DOHH2 (cell line): Measurements from ENCODE around the gene CAMTA1.

ENCODE experiments used
- H3F3A ChIP-seq: fragments of 200-600 bp; sonication (generic), shearing (Covaris generic); 2 replicates; pipeline ENCODE4 v1.6.0; 2016; ENCODE audit warnings: antibody characterized with exemption, mild to moderate bottlenecking; ENCODE audit not compliant: control insufficient read depth, insufficient read depth
- H3K27ac ChIP-seq: fragments of 200-600 bp; sonication (generic); 2 replicates; pipeline ENCODE4 v1.5.1; 2014; ENCODE audit warnings: low read depth, mild to moderate bottlenecking, low read length, moderate library complexity
- H3K27me3 ChIP-seq: fragments of 200-600 bp; sonication (generic); 2 replicates; pipeline ENCODE4 v1.6.1; 2014; ENCODE audit warnings: mild to moderate bottlenecking, low read length, mixed read lengths; ENCODE audit not compliant: control insufficient read depth
- H3K36me3 ChIP-seq: fragments of 200-600 bp; sonication (generic); 2 replicates; pipeline ENCODE4 v1.6.1; 2014; ENCODE audit warnings: mild to moderate bottlenecking, low read length, moderate library complexity, mixed read lengths; ENCODE audit not compliant: control insufficient read depth
- H3K4me1 ChIP-seq: fragments of 200-600 bp; sonication (generic); 2 replicates; pipeline ENCODE4 v1.6.1; 2014; ENCODE audit warnings: mild to moderate bottlenecking, low read length, mixed read lengths; ENCODE audit not compliant: control insufficient read depth
- H3K4me2 ChIP-seq: fragments of 200-600 bp; sonication (generic); 2 replicates; pipeline ENCODE4 v1.6.0; 2014; ENCODE audit warnings: mild to moderate bottlenecking, low read length, moderate library complexity
- H3K4me3 ChIP-seq: fragments of 200-600 bp; sonication (generic); 2 replicates; pipeline ENCODE4 v1.5.1; 2014; ENCODE audit warnings: mild to moderate bottlenecking, low read length, mixed read lengths
- H3K79me2 ChIP-seq: fragments of 200-600 bp; sonication (generic); 2 replicates; pipeline ENCODE4 v1.6.1; 2014; ENCODE audit warnings: mild to moderate bottlenecking, low read length, mixed read lengths; ENCODE audit not compliant: control insufficient read depth
- H3K9me2 ChIP-seq: fragments of 200-600 bp; sonication (generic); replicated peaks from 2 replicates; pipeline ENCODE4 v1.6.1; 2014; ENCODE audit warnings: mild to moderate bottlenecking, low read length, mixed read lengths; ENCODE audit not compliant: control insufficient read depth
- H3K9me3 ChIP-seq: fragments of 200-600 bp; sonication (generic); 2 replicates; pipeline ENCODE4 v1.6.1; 2014; ENCODE audit warnings: antibody characterized with exemption, low read length, mixed read lengths; ENCODE audit not compliant: control insufficient read depth, insufficient read depth
- H4K20me1 ChIP-seq: fragments of 200-600 bp; sonication (generic); 2 replicates; pipeline ENCODE4 v1.6.0; 2014; ENCODE audit warnings: low read depth, mild to moderate bottlenecking, antibody characterized with exemption, low read length, moderate library complexity; ENCODE audit not compliant: control insufficient read depth, insufficient read depth
- EZH2phosphoT487 ChIP-seq: fragments of 200-600 bp; sonication (generic); IDR thresholded peaks from 2 replicates; pipeline ENCODE4 v1.6.1; 2017; ENCODE audit warnings: borderline replicate concordance, mild to moderate bottlenecking, antibody characterized with exemption, low read length, moderate library complexity, mixed read lengths
- TF ChIP-seq, protein P1 (sequence below): fragments of 200-600 bp; sonication (generic); IDR thresholded peaks from one replicate; pipeline ENCODE4 v1.5.1; 2014; ENCODE audit warnings: antibody characterized with exemption, mild to moderate bottlenecking, low read depth, low read length; ENCODE audit not compliant: poor library complexity, severe bottlenecking

CAMTA1 gene

DNA sequence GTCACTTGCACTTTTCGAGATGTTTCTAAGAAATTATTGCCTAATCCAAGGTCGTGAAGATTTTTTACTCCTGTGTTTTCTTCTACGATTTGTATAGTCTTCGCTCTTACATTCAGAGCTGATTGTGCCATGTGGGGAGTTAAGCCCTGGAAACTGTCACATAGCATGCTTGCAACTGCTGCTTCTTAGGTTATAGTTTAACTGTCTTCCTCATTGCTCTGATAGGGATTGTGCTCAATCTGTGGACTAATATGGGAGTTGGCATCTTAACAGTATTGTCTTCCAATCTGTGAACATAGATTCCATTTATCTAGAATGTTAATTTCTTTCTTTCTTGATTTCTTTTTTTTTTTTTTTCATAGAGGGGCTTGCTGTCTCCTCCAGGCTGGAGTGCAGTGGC, 34.8 kb upstream of the CAMTA1 start:
- TF ChIP-seq EZH2phosphoT487 = no peak
- TF ChIP-seq, protein P1, sequence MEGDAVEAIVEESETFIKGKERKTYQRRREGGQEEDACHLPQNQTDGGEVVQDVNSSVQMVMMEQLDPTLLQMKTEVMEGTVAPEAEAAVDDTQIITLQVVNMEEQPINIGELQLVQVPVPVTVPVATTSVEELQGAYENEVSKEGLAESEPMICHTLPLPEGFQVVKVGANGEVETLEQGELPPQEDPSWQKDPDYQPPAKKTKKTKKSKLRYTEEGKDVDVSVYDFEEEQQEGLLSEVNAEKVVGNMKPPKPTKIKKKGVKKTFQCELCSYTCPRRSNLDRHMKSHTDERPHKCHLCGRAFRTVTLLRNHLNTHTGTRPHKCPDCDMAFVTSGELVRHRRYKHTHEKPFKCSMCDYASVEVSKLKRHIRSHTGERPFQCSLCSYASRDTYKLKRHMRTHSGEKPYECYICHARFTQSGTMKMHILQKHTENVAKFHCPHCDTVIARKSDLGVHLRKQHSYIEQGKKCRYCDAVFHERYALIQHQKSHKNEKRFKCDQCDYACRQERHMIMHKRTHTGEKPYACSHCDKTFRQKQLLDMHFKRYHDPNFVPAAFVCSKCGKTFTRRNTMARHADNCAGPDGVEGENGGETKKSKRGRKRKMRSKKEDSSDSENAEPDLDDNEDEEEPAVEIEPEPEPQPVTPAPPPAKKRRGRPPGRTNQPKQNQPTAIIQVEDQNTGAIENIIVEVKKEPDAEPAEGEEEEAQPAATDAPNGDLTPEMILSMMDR = no peak
- Histone ChIP-seq H3K27me3 (no peaks in the 10 kb centered on the region; the same call in 1 of the 2 replicates), H3K79me2 (no peaks in the 10 kb centered on the region), H3K4me3 (no peak overlapping the region), H3K9me3 (no peaks in the 10 kb centered on the region), H3K27ac (no peak overlapping the region), H3K4me1 (peaks cover 8% of the 10 kb centered on the region), H3K9me2 (no peaks in the 10 kb centered on the region), H3F3A (no peaks in the 10 kb centered on the region), H3K4me2 (no peak overlapping the region), H3K36me3 (no peaks in the 10 kb centered on the region), H4K20me1 (no peaks in the 10 kb centered on the region)

DNA sequence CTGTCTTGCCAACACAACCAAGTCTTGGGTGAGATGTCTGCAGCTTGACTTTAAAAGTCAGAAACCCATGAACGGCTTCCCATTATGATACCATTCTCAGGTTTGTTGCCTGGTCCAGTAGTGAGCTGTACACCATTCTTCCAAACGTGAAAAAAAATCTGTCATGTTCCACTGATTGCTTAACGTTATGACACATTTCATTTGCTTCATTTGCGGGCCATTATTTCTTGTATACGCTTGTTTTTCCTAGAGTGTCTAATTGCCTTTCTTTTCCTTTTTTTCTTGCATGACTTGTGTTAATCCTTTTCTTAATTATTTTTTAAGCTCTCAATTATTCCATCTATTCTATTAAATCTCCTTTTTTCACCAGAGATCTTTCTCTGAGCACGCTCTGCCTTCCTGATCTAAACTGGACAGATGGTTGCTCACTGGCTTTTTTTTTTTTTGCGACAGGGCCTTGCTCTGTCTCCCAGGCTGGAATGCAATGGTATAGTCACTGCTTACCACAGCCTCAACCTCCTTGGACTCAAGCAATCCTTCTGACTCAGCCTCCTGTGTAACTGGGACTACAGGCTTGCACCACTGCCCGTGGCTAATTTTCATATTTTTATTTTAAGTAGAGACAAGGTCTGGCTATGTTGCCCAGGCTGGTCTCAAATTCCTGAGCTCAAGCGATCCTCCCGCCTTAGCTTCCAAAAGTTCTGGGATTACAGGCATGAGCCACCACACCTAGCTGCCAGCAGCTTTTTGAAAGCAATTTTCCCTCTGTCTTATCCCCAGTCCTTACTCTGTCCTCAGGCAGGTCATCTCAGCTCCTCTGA, 31.7 kb upstream of the CAMTA1 start:
- Histone ChIP-seq H3K9me3 (no peaks in the 10 kb centered on the region), H3K4me1 (peaks cover 8% of the 10 kb centered on the region), H4K20me1 (no peaks in the 10 kb centered on the region), H3K4me3 (no peak overlapping the region), H3K27ac (no peak overlapping the region), H3K4me2 (no peak overlapping the region), H3K79me2 (no peaks in the 10 kb centered on the region), H3K36me3 (no peaks in the 10 kb centered on the region), H3K9me2 (no peaks in the 10 kb centered on the region), H3K27me3 (no peaks in the 10 kb centered on the region; the same call in 1 of the 2 replicates), H3F3A (no peaks in the 10 kb centered on the region)
- TF ChIP-seq EZH2phosphoT487 = no peak
- TF ChIP-seq, protein P1 = no peak

DNA sequence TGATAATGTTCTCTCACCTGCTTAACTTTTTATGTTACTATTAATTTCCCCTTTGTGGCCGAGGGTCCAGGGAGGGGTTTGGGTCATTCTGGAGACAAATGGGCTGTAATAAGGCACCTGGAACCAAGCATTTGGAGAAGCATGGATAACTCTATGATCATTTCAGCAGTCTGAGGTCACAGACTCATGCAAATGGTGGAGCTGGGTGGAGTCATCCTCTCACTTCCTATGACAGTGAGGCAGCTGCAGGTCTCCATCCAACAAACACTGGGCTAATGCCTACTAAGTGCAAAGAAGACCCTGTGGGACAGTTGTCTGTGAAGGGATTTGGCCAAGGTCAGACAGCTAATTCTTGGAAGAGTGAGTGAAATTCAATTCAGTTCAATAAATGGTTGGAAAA, 28.8 kb upstream of the CAMTA1 start:
- no peaks in the 10 kb centered on the region for H3K9me3 ChIP-seq
- no peak for TF ChIP-seq EZH2phosphoT487
- TF ChIP-seq, protein P1 = no peak
- no peak overlapping the region for H3K4me2 ChIP-seq
- H3K4me1 ChIP-seq = no peaks in the 10 kb centered on the region
- H3K36me3 ChIP-seq = no peaks in the 10 kb centered on the region
- no peak overlapping the region for H3K27ac ChIP-seq
- no peaks in the 10 kb centered on the region; the same call in 1 of the 2 replicates for H3K27me3 ChIP-seq
- H3F3A ChIP-seq = no peaks in the 10 kb centered on the region
- H3K9me2 ChIP-seq = no peaks in the 10 kb centered on the region
- H3K79me2 ChIP-seq = no peaks in the 10 kb centered on the region
- no peak overlapping the region for H3K4me3 ChIP-seq
- no peaks in the 10 kb centered on the region for H4K20me1 ChIP-seq
